GM12874 (cell line): ENCODE measurements around the gene ATXN1.

Experiments used
- CTCF ChIP-seq: IDR thresholded peaks from 2 replicates; pipeline ENCODE4 v1.5.1; 2011; ENCODE audit warnings: low read depth, mild to moderate bottlenecking, control low read depth, low read length, moderate library complexity; ENCODE audit not compliant: insufficient read depth

Gene ATXN1

GRCh38 chr6:16369140-16369745, 392.0 kb downstream of the ATXN1 start:
- TF ChIP-seq CTCF = no peak

- TF ChIP-seq CTCF = no peak
Measured at GRCh38 chr6:16367571-16367970, 393.7 kb downstream of the ATXN1 start.

- TF ChIP-seq CTCF = no peak
Measured at GRCh38 chr6:16363749-16364148, 397.5 kb downstream of the ATXN1 start.

- no peak for TF ChIP-seq CTCF
Measured at GRCh38 chr6:16362819-16363589, 398.3 kb downstream of the ATXN1 start.

- TF ChIP-seq CTCF = no peak
Measured at GRCh38 chr6:16362296-16362695, 399.0 kb downstream of the ATXN1 start.

GRCh38 chr6:16361861-16362260, 399.4 kb downstream of the ATXN1 start:
- TF ChIP-seq CTCF = no peak

- TF ChIP-seq CTCF = no peak
Measured at GRCh38 chr6:16361121-16361520, 400.1 kb downstream of the ATXN1 start.
